ENCODE results near the gene ARHGEF12.

- no peak for TF ChIP-seq CTCF (IDR thresholded peaks at IDR 0.05)
- no peak for TF ChIP-seq POLR2A (IDR thresholded peaks at IDR 0.05)
Measured at GRCh38 chr11:120326228-120326627, 10.0 kb upstream of the ARHGEF12 start.

Measured in uterus (tissue), 2 donors.